GM19043 (cell line): ENCODE measurements around the gene MED27.

Experiments
- ATAC-seq: cut with Tn5 transposase; IDR thresholded peaks from one replicate; pipeline ENCODE4 v1.9.1; 2021; ENCODE audit warnings: low read depth; ENCODE audit not compliant: unreplicated experiment

MED27 gene

DNA sequence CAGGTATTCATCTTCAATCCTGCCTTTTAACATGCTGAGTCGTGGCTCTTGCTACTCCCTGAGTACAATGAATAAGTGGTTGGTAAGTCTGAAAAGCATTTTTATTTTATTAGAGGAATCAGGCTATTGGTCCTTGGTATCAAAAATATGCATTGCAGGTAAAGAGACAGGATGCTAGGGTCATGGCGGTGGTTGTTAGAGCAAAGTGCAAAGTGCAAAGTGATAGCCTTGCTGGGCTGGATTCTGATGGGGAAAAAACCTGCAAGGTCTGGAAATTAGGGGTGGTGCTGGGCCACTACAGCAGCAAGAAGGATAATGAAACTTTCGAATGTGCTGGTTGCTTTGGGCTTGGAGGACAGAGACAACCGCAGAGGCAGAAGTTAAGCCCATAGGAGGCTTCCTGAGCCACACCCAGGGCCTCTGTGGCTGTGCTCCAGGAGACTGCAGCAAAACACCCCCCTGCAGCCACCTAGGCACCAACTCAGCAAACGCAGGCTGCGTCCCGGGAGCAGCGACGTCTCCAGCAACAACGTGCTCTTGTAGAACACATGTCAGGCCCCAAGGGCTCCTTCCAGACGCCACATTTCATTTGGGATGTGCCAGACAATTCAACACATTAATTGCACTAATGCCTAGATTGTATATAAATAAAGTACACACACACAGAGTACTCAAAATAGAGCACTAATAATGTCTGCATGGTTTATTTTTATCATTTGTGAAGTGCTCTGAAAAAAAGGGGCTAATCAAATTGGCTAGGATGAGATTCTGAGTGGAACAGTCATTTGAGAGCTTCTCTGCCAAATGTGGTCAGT, 190.0 kb downstream of the MED27 start:
- ATAC-seq = no peak

GRCh38 chr9:131888923-131889322, 190.7 kb downstream of the MED27 start:
- ATAC-seq = no peak

GRCh38 chr9:131887680-131888079, 192.0 kb downstream of the MED27 start:
- no peak for ATAC-seq

- ATAC-seq = no peak
Observed at GRCh38 chr9:131886826-131887225, 192.8 kb downstream of the MED27 start.

DNA sequence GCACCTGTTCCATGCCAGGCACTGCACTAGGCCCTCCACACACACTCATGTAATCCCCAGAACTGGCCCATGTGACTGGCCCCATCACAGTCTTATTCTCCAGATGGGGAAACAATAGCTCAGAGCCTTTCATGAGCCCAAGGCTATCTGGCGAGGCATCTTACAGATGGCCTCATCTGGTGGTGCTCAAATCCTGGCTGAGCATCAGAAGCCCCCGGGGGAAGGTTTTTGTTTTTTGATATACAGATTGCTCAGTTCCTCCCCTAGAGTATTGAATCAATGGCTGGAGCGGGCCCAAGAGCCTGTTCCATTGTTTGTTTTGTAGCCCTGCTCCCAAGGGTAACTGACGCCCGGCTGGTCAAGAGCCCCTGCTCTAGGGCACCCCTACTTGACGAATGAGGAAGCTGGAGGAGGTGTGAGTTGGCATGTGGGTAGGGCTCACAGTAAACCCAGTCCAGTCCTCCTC, 194.5 kb downstream of the MED27 start:
- no peak for ATAC-seq

DNA sequence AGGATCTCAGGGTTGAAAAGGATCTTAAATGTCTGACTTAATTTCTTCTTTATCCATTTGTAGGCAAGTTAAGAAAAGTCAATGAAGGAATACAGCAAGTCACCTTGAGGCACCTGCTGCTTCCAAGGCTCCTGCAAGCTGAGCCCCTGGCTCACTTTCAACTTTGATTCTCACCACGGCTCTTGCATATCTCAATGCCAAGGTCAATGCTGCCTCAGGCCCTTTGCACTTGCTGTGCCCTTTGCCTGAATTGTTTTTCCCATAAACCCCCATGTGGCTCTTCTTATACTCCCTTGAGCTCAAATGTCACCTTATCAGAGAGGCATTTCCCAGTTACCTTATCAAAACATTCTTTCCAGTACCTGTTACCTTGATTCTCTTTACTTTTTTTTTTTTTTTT, 195.4 kb downstream of the MED27 start:
- no peak for ATAC-seq

- no peak for ATAC-seq
Observed at GRCh38 chr9:131880833-131881583, 198.7 kb downstream of the MED27 start.

- ATAC-seq = no peak
Observed at GRCh38 chr9:131879911-131880290, 199.8 kb downstream of the MED27 start.

GRCh38 chr9:131879181-131879910, 200.3 kb downstream of the MED27 start:
- ATAC-seq = no peak

- ATAC-seq = no peak
Observed at GRCh38 chr9:131876486-131876885, 203.2 kb downstream of the MED27 start.

DNA sequence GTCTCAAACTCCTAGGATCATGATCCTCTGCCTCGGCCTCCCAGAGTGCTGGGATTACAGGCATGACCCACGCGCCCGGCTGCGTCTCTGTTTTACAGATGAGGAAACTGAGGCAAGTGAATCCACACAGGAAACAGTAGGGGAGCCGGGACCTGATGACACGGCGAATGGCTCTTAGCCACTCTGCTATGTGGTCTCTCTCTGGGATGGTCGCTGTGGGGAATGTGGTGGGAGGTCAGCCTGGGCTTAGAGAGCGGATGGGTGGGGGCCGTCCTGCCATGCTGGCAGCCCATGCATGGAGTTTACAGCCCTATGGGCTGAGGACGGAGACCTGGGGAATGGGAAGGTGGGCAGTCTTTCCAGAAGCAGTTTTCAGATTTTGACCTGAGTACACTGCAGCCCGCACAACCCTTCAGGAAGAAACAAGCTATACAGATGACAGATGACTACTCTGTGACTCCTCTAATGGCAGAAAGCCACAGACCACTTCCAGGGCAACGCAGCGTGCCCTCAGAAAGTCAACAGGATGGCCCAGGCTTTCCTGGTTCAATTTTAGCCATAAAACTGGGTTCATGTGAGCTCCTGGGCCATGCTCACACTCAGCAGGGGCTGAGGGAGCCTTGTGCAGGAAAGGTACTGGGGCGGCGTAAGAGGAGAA, 203.7 kb downstream of the MED27 start:
- no peak for ATAC-seq

DNA sequence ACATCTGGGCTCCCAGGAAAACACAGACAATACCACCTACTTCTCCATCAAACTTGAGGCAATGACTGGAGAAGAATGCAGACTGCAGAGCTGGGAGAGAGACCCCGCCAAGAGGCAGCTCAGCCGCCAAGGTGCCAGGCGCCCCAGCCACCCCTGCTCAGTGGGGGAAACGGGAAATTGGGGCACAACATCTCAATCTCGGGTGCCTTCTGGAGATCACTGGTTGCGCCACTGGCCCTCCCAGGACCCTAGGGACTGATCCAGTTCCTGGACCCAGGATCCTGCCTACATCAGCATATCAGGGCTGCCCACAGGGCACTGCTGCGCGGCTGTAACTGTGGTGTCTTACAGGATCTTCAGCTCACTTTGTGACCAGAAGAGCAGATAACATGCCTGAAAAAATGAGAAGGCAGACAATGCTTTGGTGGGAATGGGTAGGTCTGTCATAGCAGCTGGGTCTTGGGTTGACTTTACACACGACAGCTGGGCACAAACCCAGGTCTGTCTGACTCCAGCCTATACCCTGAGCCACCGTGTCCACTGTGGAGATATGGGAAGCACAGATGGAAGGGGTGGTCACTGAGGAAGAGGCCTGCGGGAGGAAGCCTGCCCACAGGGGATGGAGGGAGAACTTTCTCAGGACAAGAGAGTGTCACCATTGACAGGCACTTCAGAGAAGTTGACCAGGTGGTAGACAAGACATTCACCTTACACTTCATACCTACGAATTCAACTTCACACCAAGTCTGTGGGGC, 204.6 kb downstream of the MED27 start:
- no peak for ATAC-seq

GRCh38 chr9:131874447-131874846, 205.2 kb downstream of the MED27 start:
- ATAC-seq = no peak

DNA sequence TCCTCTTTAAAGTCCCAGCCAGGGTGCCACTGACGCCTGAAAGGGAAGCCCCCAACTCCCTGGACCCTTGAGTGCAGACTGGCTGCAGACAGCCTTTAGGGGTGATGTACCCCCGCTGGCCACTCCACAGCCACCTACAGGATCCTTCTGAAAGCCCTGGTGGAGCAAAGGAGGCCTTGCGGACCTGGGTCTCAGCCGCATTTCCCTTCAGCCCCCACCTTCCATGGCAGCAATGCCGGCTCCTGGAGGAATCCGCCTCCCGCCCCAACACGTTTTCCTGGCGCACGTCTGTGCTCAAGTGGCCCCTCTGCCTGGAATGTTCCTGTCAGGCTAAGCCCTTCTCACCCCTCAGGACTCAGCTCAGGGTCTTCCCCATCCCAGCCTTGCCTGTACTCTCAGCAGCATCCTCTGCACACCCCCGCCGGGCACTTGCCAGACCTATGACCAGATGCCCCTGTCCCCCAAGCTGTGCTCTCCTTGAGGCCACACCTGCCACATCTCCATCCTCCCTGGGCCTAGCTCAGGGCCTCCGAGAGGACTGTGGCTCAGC, 205.7 kb downstream of the MED27 start:
- no peak for ATAC-seq

GRCh38 chr9:131873335-131873734, 206.3 kb downstream of the MED27 start:
- ATAC-seq = no peak

GRCh38 chr9:131872702-131873101, 207.0 kb downstream of the MED27 start:
- no peak for ATAC-seq

- no peak for ATAC-seq
Observed at GRCh38 chr9:131872006-131872405, 207.7 kb downstream of the MED27 start.

- no peak for ATAC-seq
Observed at GRCh38 chr9:131870156-131870555, 209.5 kb downstream of the MED27 start.

DNA sequence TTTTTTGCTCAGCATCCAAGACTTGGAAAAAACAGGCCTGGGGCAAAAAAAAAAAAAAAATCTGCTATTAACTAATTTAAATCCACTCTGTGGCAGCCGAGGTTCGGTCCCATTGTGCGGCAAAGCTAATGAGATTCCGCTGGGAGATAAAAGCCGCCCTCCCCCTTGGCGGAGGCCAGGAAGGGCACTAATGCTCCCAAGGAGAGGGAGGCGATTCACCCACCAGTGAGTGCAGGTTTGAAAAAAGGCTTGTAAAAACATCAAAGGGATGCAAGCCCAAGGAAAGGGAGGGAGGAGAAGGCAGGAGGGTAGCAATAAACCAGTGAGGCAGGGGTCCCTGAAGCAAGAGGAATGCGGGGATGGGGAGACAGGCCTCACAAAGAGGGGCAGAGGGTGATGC, 210.3 kb downstream of the MED27 start:
- ATAC-seq = no peak

DNA sequence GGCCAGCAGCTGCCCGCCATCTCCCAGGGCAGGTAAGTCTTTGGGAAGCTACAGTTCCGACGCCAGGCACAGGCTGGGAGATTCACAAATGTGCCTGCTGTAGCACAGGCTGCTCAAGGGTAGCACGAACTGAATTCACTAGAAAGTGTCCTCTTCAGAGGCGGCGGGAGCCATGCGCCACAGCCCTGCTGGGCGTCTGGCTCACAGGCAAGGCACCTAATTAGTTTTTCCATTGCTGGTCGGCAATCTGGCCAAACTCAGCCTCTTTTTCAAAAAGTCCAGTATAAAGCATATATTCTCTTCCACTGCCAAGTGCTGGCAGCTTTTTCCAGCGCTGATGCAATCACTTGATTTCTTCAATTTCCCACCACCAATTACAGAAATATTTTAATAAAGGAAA, 210.9 kb downstream of the MED27 start:
- no peak for ATAC-seq
